Activated CD8-positive, alpha-beta memory T cell treated with anti-CD3 and anti-CD28 coated beads, Interleukin-2, amount 50 U/mL, for 48 hours (primary cell): Measurements from ENCODE around the gene SUMF2.
"Not testable (repeated sequence)": the region's sequence is repeated elsewhere in the genome, so short reads cannot be mapped to it uniquely, and the experiment has no call there.

ENCODE experiments used
- DNase-seq: peaks from one replicate; pipeline ENCODE4 v3.0.0-alpha.2; 2020

The SUMF2 gene

DNA sequence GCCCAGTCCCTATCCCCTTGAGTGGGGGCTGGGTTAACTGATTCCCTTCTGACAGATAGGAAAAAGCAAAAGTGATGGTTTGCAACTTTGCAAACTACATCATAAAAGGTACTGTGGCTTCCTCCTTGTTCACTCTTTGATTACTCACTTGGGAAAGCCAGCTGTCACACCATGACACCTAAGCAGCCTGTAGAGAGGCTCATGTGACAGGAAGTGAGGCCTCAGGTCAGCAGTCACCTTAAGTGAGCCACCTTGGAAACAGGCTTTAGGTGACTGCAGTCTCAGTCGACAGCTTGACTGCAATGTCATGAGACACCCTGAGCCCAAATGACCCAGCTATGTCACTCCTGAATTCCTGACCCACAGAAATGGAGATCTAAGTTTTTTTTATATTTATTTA lies 46.5 kb downstream of the SUMF2 start:
- DNase-seq: no peak

DNA sequence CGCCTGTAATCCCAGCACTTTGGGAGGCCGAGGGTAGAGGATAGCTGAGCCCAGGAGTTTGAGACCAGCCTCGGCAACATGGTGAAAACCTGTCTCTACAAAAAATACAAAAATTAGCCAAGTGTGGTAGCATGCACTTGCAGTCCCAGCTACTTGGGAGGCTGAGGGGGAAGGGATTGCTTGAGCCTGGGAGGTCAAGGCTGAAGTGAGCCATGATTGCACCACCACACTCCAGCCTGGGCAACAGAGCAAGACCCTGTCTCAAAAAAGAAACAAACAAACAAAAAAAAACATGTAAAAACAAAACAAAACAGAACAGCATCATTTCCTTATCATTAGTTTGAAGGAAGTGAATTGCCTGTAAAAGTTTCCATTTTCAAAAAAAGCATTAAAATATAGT lies 48.2 kb downstream of the SUMF2 start:
- not testable (repeated sequence) for DNase-seq

DNA sequence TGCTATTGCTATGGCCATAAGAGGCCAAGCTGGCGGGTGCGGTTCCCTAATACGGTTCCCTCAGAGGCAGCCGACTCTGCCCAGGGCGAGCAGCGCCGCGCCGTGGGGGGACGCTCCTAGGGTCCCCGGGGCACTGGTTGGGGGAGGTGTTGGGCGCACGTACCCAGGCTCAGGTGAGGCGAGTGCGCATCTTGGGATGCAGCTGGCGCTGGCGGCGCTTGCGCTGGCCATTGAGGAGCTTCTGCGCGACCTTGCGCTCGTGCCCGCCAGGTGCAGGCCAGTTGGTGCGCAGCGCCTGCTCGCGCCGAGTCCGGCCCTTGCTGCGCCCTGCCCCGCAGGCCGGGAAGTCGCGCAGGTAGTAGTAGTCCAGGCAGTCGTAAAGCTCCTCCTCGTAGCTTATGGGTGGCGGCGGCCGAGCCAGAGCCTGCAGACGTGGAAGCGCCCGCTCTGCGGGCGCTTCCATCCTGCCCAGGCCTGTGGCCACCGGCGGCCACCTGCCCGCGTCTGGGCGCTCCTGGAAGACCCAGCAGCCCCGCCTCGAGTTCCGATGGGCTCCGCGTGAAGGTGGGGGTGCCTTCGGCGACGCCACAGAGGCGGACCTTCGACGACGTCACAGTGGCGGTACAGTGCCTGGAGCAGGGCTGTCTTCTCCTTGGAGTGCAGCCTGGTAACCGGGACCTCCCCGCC lies 51.9 kb downstream of the SUMF2 start, which contains the start of gene NUPR2:
Gene NUPR2 (minus strand): TSS at position 566 of the 687 bp plus-strand sequence. CDS start 103 bp downstream, at position 463.
- no peak for DNase-seq

DNA sequence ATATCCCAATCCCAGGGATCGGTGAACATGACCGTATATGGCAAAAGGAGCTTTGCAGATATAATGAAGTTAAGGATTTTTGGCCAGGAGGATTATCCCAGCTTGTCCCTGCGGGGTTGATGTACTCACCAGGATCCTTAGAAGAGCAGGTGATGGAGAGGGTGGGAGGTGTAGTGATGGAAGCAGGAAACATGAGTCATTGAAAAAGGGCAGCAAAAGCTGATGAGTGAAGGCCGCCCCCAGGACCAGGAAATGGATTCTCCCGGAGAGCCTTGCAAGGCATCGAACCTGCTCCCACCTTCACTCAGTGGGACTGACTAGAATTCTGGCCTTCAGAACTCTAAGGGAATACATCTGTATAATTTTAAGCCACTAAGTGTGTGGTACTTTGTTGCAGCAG lies 57.4 kb downstream of the SUMF2 start:
- no peak for DNase-seq

DNA sequence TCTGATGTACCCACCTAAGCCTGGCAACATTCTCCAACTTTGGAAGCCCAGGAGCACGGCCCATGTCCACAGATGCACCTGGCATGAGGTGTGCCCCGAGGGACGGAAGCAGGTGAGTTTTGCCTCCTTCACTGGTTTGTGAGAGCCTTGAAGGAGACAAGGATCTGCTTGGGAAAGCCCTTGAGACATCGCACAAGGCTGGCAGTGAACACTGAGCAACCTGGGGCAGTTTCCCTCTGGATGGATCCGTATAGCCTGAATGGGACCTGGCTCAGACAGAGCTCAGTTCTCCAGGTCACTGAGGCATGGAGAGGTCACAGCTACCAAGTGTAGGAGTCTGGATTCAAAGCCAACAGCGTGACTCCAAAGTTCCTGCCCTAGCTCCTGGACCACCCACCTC lies 60.9 kb downstream of the SUMF2 start:
- no peak for DNase-seq

DNA sequence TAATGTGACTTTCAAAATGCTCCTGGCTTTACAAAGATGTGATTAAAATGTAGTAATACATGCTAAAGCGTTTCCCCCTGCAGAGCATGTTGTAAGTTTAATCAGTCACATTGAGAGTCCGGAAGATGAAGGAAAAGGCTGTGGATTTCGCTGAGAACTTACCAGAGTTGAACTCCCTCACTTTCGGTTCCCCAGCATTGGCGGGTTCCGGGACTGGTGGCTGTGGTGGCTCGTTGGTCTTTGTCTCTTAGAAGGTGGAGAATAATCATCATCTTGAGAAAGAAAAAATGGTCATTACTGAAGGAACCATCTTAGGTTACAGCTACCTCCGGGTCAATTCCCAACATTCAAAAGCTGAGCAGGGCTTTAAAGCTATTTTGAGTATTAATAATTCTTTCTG lies 61.7 kb downstream of the SUMF2 start:
- DNase-seq: no peak

DNA sequence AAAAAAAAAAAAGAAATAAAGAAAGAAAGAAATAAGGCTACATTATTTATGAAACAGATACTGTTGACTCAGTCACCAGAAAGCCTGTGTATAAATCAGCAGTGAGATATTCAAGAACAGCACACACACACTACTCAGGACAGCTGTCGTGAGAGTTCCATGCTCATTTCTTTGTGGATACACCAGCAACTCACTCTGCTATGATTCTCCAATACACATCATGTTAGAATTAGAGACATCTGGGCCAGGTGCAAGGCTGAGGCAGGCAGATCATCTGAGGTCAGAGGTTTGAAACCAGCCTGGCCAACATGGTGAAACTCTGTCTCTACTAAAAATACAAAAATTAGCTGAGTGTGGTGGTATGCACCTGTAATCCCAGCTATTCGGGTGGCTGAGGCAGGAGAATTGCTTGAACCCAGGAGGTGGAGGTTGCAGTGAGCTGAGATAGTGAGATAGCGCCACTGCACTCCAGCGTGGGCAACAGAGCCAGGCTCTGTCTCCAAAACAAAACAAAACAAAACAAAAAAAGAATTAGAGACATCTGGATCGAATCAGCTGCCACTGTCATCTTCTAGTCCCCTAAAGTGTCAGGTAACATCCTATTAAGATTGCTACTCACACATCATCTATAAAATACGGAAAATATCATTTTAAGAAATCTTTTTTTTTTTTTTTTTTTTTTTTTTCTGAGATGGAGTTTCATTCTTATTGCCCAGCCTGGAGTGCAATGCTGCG lies 63.3 kb downstream of the SUMF2 start:
- DNase-seq: no peak
